NCI-H2196 treated with DMSO at 0.1 percent for 48 hours (cell line): Measurements from ENCODE around the gene PHEX.

ENCODE experiments used
- DNase-seq: peaks from one replicate; lab custom pipeline; 2025; ENCODE audit not compliant: unreplicated experiment; lab: John Stamatoyannopoulos, UW

PHEX gene

GRCh38 chrX:22032084-22032483 lies at the start of gene PHEX:
Gene PHEX (plus strand): TSS chrX:22032325. CDS start chrX:22033006, 681 bp downstream.
- DNase-seq = no peak

- DNase-seq = peak; percentile 6
These were observed 46.8 kb upstream of the PHEX start for GRCh38 chrX:21985332-21985777.

- no peak for DNase-seq
These were observed 45.5 kb upstream of the PHEX start for GRCh38 chrX:21986596-21986995.

- DNase-seq = no peak
These were observed 42.7 kb upstream of the PHEX start for GRCh38 chrX:21989384-21989783.

GRCh38 chrX:21990832-21991231 lies 41.3 kb upstream of the PHEX start:
- no peak for DNase-seq

GRCh38 chrX:21991504-21991903 lies 40.6 kb upstream of the PHEX start:
- no peak for DNase-seq

- DNase-seq = no peak
These were observed 38.9 kb upstream of the PHEX start for GRCh38 chrX:21993265-21993664.

- DNase-seq = no peak
These were observed 35.2 kb upstream of the PHEX start for GRCh38 chrX:21996872-21997455.

- no peak for DNase-seq
These were observed 34.1 kb upstream of the PHEX start for GRCh38 chrX:21998037-21998436.

GRCh38 chrX:22004866-22005265 lies 27.3 kb upstream of the PHEX start:
- DNase-seq = no peak

- no peak for DNase-seq
These were observed 20.1 kb upstream of the PHEX start for GRCh38 chrX:22012051-22012450.

GRCh38 chrX:22012931-22013330 lies 19.2 kb upstream of the PHEX start:
- DNase-seq = no peak

- DNase-seq = no peak
These were observed 16.9 kb upstream of the PHEX start for GRCh38 chrX:22015139-22015750.

- no peak for DNase-seq
These were observed 10.3 kb upstream of the PHEX start for GRCh38 chrX:22021751-22022324.

GRCh38 chrX:22024577-22024976 lies 7.5 kb upstream of the PHEX start:
- DNase-seq = no peak

GRCh38 chrX:22025751-22026150 lies 6.4 kb upstream of the PHEX start:
- no peak for DNase-seq

- DNase-seq = no peak
These were observed 5.4 kb upstream of the PHEX start for GRCh38 chrX:22026731-22027130.

- DNase-seq = no peak
These were observed 381 bp downstream of the PHEX start for GRCh38 chrX:22032506-22032905.

- no peak for DNase-seq
These were observed 1.7 kb downstream of the PHEX start for GRCh38 chrX:22033818-22034217.

GRCh38 chrX:22035236-22035635 lies 3.1 kb downstream of the PHEX start:
- no peak for DNase-seq

GRCh38 chrX:22037225-22037624 lies 5.1 kb downstream of the PHEX start:
- no peak for DNase-seq

- no peak for DNase-seq
These were observed 5.9 kb downstream of the PHEX start for GRCh38 chrX:22037911-22038537.
